Kidney (tissue), 14 donors: ENCODE measurements around the gene OLR1. TPM values are rescaled to one million over a fixed set of nuclear protein-coding genes. Genes with fewer than 3 reads are reported as not detected.

Experiments used
- DNase-seq, 5 donors: peaks; one replicate each; pipeline ENCODE4 v3.0.0-alpha.2; 2013 to 2020
- FAIRE-seq: peaks from 2 replicates; lab custom pipeline; 2012; peaks lifted over from hg19 to GRCh38; lab: Jason Lieb, UNC
- H3K27ac ChIP-seq, 2 donors: one replicate each; pipeline ENCODE4 v1.7.0; 2013; ENCODE audit warnings: low read depth in 2 of 2, low read length in 2 of 2, inconsistent platforms in 1 of 2
- H3K27me3 ChIP-seq: one replicate; pipeline ENCODE4 v1.7.1; 2013; ENCODE audit warnings: low read length, inconsistent platforms; ENCODE audit not compliant: control insufficient read depth, insufficient read depth
- H3K36me3 ChIP-seq, 3 donors: one replicate each; pipeline versions ENCODE4 v1.7.0 to v1.7.1; 2013; ENCODE audit warnings: low read length in 3 of 3, control low read depth in 1 of 3, inconsistent platforms in 1 of 3; ENCODE audit not compliant: insufficient read depth in 3 of 3, control insufficient read depth in 2 of 3
- H3K4me1 ChIP-seq, 3 donors: one replicate each; pipeline versions ENCODE4 v1.7.0 to v1.7.1; 2013; ENCODE audit warnings: low read length in 3 of 3, inconsistent platforms in 1 of 3, low read depth in 1 of 3; ENCODE audit not compliant: control insufficient read depth in 2 of 3, insufficient read depth in 2 of 3
- H3K4me3 ChIP-seq, 3 donors: one replicate each; pipeline versions ENCODE4 v1.7.0 to v1.8.1; 2013; ENCODE audit warnings: low read length in 3 of 3, control low read depth in 1 of 3, inconsistent platforms in 1 of 3
- H3K9ac ChIP-seq, 3 donors: one replicate each; pipeline versions ENCODE4 v1.7.0 to v1.7.1; 2013; ENCODE audit warnings: low read length in 3 of 3, control low read depth in 1 of 3, inconsistent platforms in 1 of 3
- H3K9me3 ChIP-seq, 3 donors: one replicate each; pipeline versions ENCODE4 v1.7.0 to v1.7.1; 2013; ENCODE audit warnings: low read length in 3 of 3, control low read depth in 1 of 3, inconsistent platforms in 1 of 3; ENCODE audit not compliant: control insufficient read depth in 2 of 3, insufficient read depth in 1 of 3
- CTCF ChIP-seq: IDR thresholded peaks from 3 replicates; pipeline ENCODE4 v1.5.1; 2012; ENCODE audit warnings: mild to moderate bottlenecking, moderate library complexity, borderline replicate concordance; ENCODE audit not compliant: insufficient read depth; ENCODE audit errors: extremely low read depth
- intact Hi-C: fragments of 100-400 bp; cut with DNase I; formaldehyde crosslinking; loops from one replicate; pipeline ENCODE4 v1.11.1; 2022
- polyA plus RNA-seq: library from polyadenylated mRNA; stranded (reverse); fragments of 350-450 nt; fragmentation: Illumina TruSeq; extraction: RNeasy Lipid Tissue Mini Kit (QIAGEN cat#74804); gene quantifications from one replicate; pipeline ENCODE4 v1.2.3, GENCODE V29; 2014; ENCODE audit warnings: low read depth, low replicate concordance; ENCODE audit not compliant: insufficient read depth
- total RNA-seq: library from RNA; stranded (reverse); fragmentation: NEBNext Ultra II Directional; extraction: Animal tissue kit (Norgen Biotek cat#: 25700); gene quantifications from one replicate; pipeline ENCODE4 v1.2.1, GENCODE V29; 2021
- donor health status: control.
- donor health status: control.
- donor health status: control.
- donor health status: control.
- donor health status: control.
- donor health status: DM: yes; HTN: yes; CAD: no.
- donor health status: Normal renal cell carcinoma (clear cell type).

OLR1 gene
- total and polyA plus RNA-seq, 2 donors from 2014 or later, result 6.7 to 11.5 TPM

GRCh38 chr12:10113075-10113474, 58.9 kb downstream of the OLR1 start:
- Histone ChIP-seq H3K4me1 (no peaks in the 10 kb centered on the region), H3K9me3 (no peaks in the 10 kb centered on the region), H3K27me3 (no peaks in the 10 kb centered on the region), H3K9ac (no peak overlapping the region), H3K27ac (no peak overlapping the region), H3K36me3 (no peaks in the 10 kb centered on the region), H3K4me3 (no peak overlapping the region)
- FAIRE-seq (no peak), DNase-seq (no peak)
- intact Hi-C loops, result no loop called here
- no peak for TF ChIP-seq CTCF

- DNase-seq (peak in 1 of 5 donors; percentile 73), FAIRE-seq (no peak)
- intact Hi-C loops, result no loop called here
- Histone ChIP-seq H3K4me3 (no peak overlapping the region), H3K4me1 (no peaks in the 10 kb centered on the region), H3K9ac (no peak overlapping the region), H3K36me3 (no peaks in the 10 kb centered on the region), H3K27me3 (no peaks in the 10 kb centered on the region), H3K9me3 (no peaks in the 10 kb centered on the region), H3K27ac (no peak overlapping the region)
- no peak for TF ChIP-seq CTCF
Measured at GRCh38 chr12:10111451-10111850, 60.5 kb downstream of the OLR1 start.

- no peaks in the 10 kb centered on the region for H3K27me3 ChIP-seq
- no peaks in the 10 kb centered on the region for H3K4me1 ChIP-seq
- no peaks in the 10 kb centered on the region for H3K36me3 ChIP-seq
- DNase-seq (no peak), FAIRE-seq (no peak)
- intact Hi-C loops, result no loop called here
- H3K9me3 ChIP-seq, result no peaks in the 10 kb centered on the region
- H3K9ac ChIP-seq, result no peak overlapping the region
- no peak overlapping the region for H3K4me3 ChIP-seq
- no peak for TF ChIP-seq CTCF
- no peak overlapping the region for H3K27ac ChIP-seq
Measured at GRCh38 chr12:10110256-10110844, 61.6 kb downstream of the OLR1 start.

Other genes starting within 250 kb of the OLR1 start
- not detected for gene CLEC2A, start 239.8 kb downstream of the OLR1 start, total RNA-seq
- gene CLEC2A, start 239.8 kb downstream of the OLR1 start, polyA plus RNA-seq, result not detected
- gene CLEC12A, start 200.7 kb downstream of the OLR1 start, total RNA-seq, result 4.8 TPM
- 1.3 TPM for gene CLEC12A, start 200.7 kb downstream of the OLR1 start, polyA plus RNA-seq
- gene CLEC1B, start 173.0 kb downstream of the OLR1 start, total RNA-seq, result not detected
- gene CLEC1B, start 173.0 kb downstream of the OLR1 start, polyA plus RNA-seq, result not detected
- gene CLEC12B, start 161.5 kb downstream of the OLR1 start, total RNA-seq, result not detected
- not detected for gene CLEC12B, start 161.5 kb downstream of the OLR1 start, polyA plus RNA-seq
- 0.57 TPM for gene CLEC9A, start 141.4 kb downstream of the OLR1 start, total RNA-seq
- gene CLEC9A, start 141.4 kb downstream of the OLR1 start, polyA plus RNA-seq, result not detected
- 6.3 TPM for gene CLEC1A, start 73.1 kb downstream of the OLR1 start, total RNA-seq
- gene CLEC1A, start 73.1 kb downstream of the OLR1 start, polyA plus RNA-seq, result 5.3 TPM
- gene CLEC7A, start 41.9 kb downstream of the OLR1 start, total RNA-seq, result 20.0 TPM
- 0.43 TPM for gene CLEC7A, start 41.9 kb downstream of the OLR1 start, polyA plus RNA-seq
- gene TMEM52B, start 6.9 kb upstream of the OLR1 start, total RNA-seq, result 25.7 TPM
- gene TMEM52B, start 6.9 kb upstream of the OLR1 start, polyA plus RNA-seq, result 292 TPM
- 142 TPM for gene GABARAPL1, start 40.7 kb upstream of the OLR1 start, total RNA-seq
- gene GABARAPL1, start 40.7 kb upstream of the OLR1 start, polyA plus RNA-seq, result 454 TPM
- gene KLRD1, start 135.7 kb upstream of the OLR1 start, total RNA-seq, result 5.5 TPM
- gene KLRD1, start 135.7 kb upstream of the OLR1 start, polyA plus RNA-seq, result 0.37 TPM
- 5.2 TPM for gene KLRK1, start 217.9 kb upstream of the OLR1 start, total RNA-seq
- gene KLRK1, start 217.9 kb upstream of the OLR1 start, polyA plus RNA-seq, result 0.75 TPM
- gene KLRC4, start 237.6 kb upstream of the OLR1 start, total RNA-seq, result 1.4 TPM
- not detected for gene KLRC4, start 237.6 kb upstream of the OLR1 start, polyA plus RNA-seq
- 0.72 TPM for gene KLRC3, start 248.5 kb upstream of the OLR1 start, total RNA-seq
- not detected for gene KLRC3, start 248.5 kb upstream of the OLR1 start, polyA plus RNA-seq